Fibroblast of mammary gland (primary cell): ENCODE results near the gene PRR35.

Experiments used
- DNase-seq: peaks from one replicate; pipeline ENCODE4 v3.0.0-alpha.2; 2010; ENCODE audit warnings: low read depth
- H3K4me3 ChIP-seq: 2 replicates; pipeline ENCODE4 v1.5.1; 2011; ENCODE audit warnings: low read depth, mild to moderate bottlenecking, low read length, moderate library complexity; ENCODE audit not compliant: control insufficient read depth
- TF ChIP-seq, protein P1 (sequence below): conservative IDR thresholded peaks from 2 replicates; pipeline ENCODE4 v1.5.1; 2011; ENCODE audit warnings: low read depth, low read length, inconsistent platforms; ENCODE audit not compliant: control insufficient read depth, insufficient read depth

Gene PRR35

GRCh38 chr16:561957-562938 lies 2.1 kb downstream of the PRR35 start:
- TF ChIP-seq, protein P1, sequence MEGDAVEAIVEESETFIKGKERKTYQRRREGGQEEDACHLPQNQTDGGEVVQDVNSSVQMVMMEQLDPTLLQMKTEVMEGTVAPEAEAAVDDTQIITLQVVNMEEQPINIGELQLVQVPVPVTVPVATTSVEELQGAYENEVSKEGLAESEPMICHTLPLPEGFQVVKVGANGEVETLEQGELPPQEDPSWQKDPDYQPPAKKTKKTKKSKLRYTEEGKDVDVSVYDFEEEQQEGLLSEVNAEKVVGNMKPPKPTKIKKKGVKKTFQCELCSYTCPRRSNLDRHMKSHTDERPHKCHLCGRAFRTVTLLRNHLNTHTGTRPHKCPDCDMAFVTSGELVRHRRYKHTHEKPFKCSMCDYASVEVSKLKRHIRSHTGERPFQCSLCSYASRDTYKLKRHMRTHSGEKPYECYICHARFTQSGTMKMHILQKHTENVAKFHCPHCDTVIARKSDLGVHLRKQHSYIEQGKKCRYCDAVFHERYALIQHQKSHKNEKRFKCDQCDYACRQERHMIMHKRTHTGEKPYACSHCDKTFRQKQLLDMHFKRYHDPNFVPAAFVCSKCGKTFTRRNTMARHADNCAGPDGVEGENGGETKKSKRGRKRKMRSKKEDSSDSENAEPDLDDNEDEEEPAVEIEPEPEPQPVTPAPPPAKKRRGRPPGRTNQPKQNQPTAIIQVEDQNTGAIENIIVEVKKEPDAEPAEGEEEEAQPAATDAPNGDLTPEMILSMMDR, result no peak
- no peak overlapping the region for H3K4me3 ChIP-seq
- DNase-seq, result no peak

GRCh38 chr16:563072-563644 lies 3.0 kb downstream of the PRR35 start:
- H3K4me3 ChIP-seq, result no peak overlapping the region
- no peak for DNase-seq
- TF ChIP-seq, protein P1, result no peak

- no peak overlapping the region for H3K4me3 ChIP-seq
- TF ChIP-seq, protein P1, result no peak
- no peak for DNase-seq
These were observed 4.7 kb downstream of the PRR35 start for GRCh38 chr16:564690-565418.

DNA sequence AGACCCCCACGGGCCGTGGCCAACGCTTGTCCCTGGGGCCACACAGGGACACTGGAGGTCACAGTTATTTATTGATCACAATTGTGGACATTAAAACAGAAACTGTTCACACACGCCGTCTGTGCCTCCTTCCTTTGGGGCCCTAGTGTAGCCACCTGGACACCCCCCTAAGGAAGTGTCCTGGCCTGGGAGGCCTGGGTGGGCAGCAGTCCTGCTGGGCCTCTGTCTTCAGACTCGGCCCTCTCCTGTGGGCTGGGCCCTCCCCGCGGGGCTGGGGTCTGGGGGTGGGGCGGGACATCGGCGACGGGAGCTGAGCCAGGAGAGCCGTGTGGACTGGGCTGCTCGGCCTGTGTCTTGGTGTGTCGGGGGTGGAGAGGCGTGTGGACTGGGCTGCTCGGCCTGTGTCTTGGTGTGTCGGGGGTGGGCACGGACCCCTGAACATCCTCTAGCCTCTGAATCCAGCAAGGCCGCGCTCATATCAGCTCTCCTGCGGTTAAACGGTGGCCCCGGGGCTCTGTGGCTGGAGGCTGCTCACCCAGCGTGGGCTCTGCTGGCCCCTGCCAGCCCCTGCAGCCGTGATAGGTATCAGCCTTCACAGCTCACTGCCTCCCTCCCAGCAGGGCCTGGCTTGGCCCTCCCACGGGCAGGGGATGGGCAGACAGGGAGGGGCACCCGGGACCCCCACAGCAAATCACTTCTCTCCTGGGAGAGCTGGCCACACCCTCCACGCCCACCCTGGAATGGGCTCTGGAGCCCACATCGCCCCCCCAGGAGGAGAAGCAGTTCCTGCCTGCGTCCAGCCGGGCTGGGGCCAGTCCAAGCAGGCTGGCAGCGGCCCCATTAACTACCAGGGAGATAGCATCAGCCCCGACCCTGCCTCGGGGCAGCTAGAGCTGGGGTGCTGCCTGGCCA lies 5.5 kb downstream of the PRR35 start:
- no peak overlapping the region for H3K4me3 ChIP-seq
- TF ChIP-seq, protein P1, result no peak
- no peak for DNase-seq

GRCh38 chr16:566475-567372 lies 6.5 kb downstream of the PRR35 start, which contains the start of gene NHLRC4:
Gene NHLRC4, plus strand, starts transcription at chr16:567005. Its CDS starts 1,043 bp downstream, at chr16:568048.
- no peak within 1 kb of the TSS for H3K4me3 ChIP-seq
- TF ChIP-seq, protein P1, result no peak
- DNase-seq, result peak; percentile 54
